ENCODE measurements around the gene OR2T12.

DNA sequence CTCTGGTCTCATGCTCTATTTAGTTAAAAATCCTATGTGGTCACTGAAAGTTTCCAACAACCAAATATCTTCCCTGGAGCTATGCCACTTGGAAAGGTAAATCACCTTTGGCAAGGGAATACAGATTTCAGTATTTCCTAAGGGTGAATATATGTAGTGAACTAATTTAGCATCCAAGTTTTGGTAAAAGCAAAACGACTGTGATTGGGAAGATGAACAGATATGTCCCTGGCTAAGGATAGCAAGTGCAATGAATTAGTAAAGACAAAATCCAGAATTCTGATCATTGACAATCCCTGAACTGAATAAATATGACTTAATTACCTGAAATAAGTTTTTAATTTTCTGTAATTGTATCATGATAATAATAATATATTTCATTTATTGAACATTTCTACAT lies 25.3 kb downstream of the OR2T12 start, which contains the start of gene OR2T33:
- TF ChIP-seq, protein P1, sequence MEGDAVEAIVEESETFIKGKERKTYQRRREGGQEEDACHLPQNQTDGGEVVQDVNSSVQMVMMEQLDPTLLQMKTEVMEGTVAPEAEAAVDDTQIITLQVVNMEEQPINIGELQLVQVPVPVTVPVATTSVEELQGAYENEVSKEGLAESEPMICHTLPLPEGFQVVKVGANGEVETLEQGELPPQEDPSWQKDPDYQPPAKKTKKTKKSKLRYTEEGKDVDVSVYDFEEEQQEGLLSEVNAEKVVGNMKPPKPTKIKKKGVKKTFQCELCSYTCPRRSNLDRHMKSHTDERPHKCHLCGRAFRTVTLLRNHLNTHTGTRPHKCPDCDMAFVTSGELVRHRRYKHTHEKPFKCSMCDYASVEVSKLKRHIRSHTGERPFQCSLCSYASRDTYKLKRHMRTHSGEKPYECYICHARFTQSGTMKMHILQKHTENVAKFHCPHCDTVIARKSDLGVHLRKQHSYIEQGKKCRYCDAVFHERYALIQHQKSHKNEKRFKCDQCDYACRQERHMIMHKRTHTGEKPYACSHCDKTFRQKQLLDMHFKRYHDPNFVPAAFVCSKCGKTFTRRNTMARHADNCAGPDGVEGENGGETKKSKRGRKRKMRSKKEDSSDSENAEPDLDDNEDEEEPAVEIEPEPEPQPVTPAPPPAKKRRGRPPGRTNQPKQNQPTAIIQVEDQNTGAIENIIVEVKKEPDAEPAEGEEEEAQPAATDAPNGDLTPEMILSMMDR (IDR thresholded peaks at IDR 0.05) = no peak
- TF ChIP-seq POLR2A (IDR thresholded peaks at IDR 0.05) = no peak
- no peak for TF ChIP-seq EP300 (IDR thresholded peaks at IDR 0.05)
